Measurements from ENCODE around the gene AMZ1.
"Not testable (repeated sequence)": the region's sequence is repeated elsewhere in the genome, so short reads cannot be mapped to it uniquely, and the experiment has no call there.

AMZ1 gene

GRCh38 chr7:2723138-2723850 is 35.3 kb downstream of the AMZ1 start:
- DNase-seq (no peak), ATAC-seq (replicated peaks) (peak in 1 of 2 donors; percentile 12)
- Mint-ChIP-seq H3K4me3 (no peak overlapping the region), H3K36me3 (peaks cover 35 to 53% of the 10 kb centered on the region in 2 donors), H3K9me3 (peaks cover 0 to 5% of the 10 kb centered on the region in 2 donors), H3K27me3 (no peaks in the 10 kb centered on the region), H3K27ac (peak overlapping the region; percentile 37), H3K4me1 (peaks cover 28 to 42% of the 10 kb centered on the region in 2 donors)

DNA sequence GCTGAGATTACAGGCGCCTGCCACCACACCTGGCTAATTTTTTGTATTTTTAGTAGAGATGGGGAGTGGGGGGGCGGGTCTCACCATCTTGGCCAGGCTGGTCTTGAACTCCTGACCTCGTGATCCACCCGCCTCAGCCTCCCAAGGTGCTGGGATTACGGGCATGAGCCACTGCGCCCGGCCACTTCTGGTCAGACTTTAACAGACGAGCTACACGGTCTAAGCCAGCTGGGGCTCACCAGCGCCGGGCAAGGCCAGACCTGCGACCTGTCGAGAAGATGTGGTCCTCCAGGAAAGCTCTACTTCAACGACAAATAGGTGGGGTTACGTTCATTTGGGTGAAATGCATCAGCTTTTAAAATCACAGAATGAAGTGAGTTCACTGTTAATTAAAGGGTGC is 36.0 kb downstream of the AMZ1 start:
- ATAC-seq (replicated peaks); DNase-seq; H3K9me3 Mint-ChIP-seq; H3K27me3 Mint-ChIP-seq; H3K4me3 Mint-ChIP-seq; H3K27ac Mint-ChIP-seq: not testable (repeated sequence)
- Mint-ChIP-seq H3K4me1 (peaks cover 22 to 42% of the 10 kb centered on the region in 2 donors), H3K36me3 (peaks cover 37 to 51% of the 10 kb centered on the region in 2 donors)

- Mint-ChIP-seq H3K9me3 (peaks cover 0 to 5% of the 10 kb centered on the region in 2 donors), H3K4me3 (no peak overlapping the region), H3K27me3 (no peaks in the 10 kb centered on the region), H3K27ac (peak overlapping the region; percentile 9), H3K36me3 (peaks cover 37 to 55% of the 10 kb centered on the region in 2 donors), H3K4me1 (peaks cover 20 to 40% of the 10 kb centered on the region in 2 donors)
- ATAC-seq (replicated peaks) (no peak), DNase-seq (no peak)
Observed at GRCh38 chr7:2724453-2725177, 36.6 kb downstream of the AMZ1 start.

- no peak for DNase-seq
- ATAC-seq (replicated peaks) = no peak
- Mint-ChIP-seq H3K27me3 (no peaks in the 10 kb centered on the region), H3K27ac (no peak overlapping the region), H3K36me3 (peaks cover 40 to 59% of the 10 kb centered on the region in 2 donors), H3K4me1 (peaks cover 22 to 42% of the 10 kb centered on the region in 2 donors), H3K9me3 (peaks cover 0 to 5% of the 10 kb centered on the region in 2 donors), H3K4me3 (no peak overlapping the region)
Observed at GRCh38 chr7:2725178-2726105, 37.4 kb downstream of the AMZ1 start.

DNA sequence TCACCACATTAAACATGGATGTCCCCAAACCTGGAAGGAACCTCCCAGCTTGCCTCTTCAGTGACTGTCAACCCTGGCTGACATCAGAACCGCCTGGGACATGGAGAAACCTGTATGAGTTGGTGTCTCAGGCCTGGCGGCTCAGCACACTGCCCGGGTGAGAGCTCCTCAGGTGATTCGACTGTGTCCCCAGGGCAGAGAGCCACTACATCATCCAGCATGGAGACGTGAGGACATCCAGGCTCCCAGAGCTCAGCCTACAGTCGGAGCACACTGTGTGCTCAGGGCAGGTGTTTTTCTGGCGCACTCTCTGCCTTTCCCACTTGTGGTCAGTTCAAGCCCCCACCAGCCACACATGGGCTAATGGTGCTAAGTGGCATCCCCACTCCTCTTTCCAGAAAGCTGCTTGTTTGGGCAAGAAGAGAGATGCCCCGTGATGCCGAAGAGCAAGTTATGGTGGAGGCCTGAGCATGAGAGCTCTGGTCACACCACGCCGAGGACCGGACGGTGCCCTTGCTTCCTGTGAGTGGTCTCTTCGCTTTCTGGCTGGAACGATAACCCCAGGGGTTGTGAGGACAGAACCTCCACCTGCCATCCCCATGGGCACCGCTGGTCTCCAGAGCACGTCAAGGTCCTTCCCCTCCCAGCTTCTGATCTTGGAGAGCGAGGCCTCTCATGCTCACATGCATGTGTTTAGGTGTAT is 38.5 kb downstream of the AMZ1 start:
- no peak for ATAC-seq (replicated peaks)
- Mint-ChIP-seq H3K36me3 (peaks cover 40 to 59% of the 10 kb centered on the region in 2 donors), H3K9me3 (no peaks in the 10 kb centered on the region), H3K27ac (peak overlapping the region; percentile 31), H3K27me3 (no peaks in the 10 kb centered on the region), H3K4me1 (peaks cover 16 to 33% of the 10 kb centered on the region in 2 donors), H3K4me3 (no peak overlapping the region)
- DNase-seq = no peak

DNA sequence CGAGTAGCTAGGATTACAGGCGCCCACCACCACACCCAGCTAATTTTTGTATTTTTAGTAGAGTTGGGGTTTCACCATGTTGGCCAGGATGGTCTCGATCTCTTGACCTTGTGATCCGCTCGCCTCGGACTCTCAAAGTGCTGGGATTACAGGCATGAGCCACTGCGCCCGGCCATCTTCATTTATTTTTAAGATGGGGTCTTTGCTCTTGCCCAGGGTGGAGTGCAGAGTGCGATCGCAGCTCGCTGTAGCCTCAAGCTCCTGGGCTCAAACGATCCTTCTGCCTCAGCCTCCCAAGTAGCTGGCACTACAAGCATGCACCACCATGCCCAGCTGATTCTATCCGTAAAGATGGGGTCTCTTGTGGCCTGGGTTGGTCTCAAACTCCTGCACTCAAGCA is 39.2 kb downstream of the AMZ1 start:
- Mint-ChIP-seq H3K4me1 (peaks cover 16 to 38% of the 10 kb centered on the region in 2 donors), H3K36me3 (peaks cover 45 to 65% of the 10 kb centered on the region in 2 donors)
- ATAC-seq (replicated peaks); H3K27ac Mint-ChIP-seq; DNase-seq; H3K27me3 Mint-ChIP-seq; H3K4me3 Mint-ChIP-seq; H3K9me3 Mint-ChIP-seq: not testable (repeated sequence)

GRCh38 chr7:2728316-2729030 is 40.5 kb downstream of the AMZ1 start:
- H3K27me3 Mint-ChIP-seq = no peaks in the 10 kb centered on the region
- peaks cover 57 to 71% of the 10 kb centered on the region in 2 donors for H3K36me3 Mint-ChIP-seq
- no peak overlapping the region for H3K27ac Mint-ChIP-seq
- H3K4me3 Mint-ChIP-seq = no peak overlapping the region
- H3K4me1 Mint-ChIP-seq = peaks cover 19 to 45% of the 10 kb centered on the region in 2 donors
- ATAC-seq (replicated peaks) = peak; percentile 37 to 51
- no peak for DNase-seq
- peaks cover 2 to 3% of the 10 kb centered on the region in 2 donors for H3K9me3 Mint-ChIP-seq

DNA sequence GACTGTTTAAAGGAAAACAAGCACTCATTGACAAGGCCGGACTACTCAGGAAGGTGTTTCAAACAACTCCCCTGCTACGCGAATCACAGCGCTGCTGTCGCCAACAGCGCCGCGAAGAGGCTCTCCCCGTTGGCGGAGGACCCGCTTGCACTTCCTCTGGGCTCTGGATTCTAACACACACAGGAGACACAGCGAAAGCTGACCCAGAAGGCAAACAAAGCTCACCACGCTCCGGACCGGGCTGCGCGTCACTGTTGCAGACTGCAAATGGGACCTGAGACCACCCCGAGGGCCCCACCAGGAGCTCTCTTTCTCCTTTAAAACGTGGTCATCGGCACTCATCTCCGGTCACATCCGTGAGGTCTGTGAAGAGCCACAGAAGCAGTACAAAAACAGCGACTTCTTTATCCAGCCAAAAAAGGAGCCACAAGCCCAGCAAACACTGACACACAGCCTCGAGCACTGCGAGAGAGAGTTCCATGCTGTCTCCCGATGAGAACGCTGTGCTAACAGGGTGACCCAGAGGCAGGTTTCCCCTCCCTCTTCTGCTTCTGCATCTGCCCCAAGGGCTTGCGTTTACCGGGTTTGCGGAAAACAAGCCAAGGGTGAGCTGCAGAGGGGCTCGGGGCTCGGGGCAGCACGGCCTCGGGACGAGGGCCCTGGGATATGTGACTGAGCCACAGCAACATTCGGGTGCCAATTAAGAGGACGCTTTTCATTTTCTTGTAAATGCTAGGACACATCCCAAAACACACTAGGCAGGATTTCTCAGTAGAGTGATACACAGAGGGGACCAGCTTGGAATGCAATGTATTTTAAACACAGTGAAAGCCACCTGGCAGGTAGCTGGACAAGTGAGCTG is 41.3 kb downstream of the AMZ1 start:
- Mint-ChIP-seq H3K27ac (peak overlapping the region; percentile 51), H3K4me1 (peaks cover 23 to 48% of the 10 kb centered on the region in 2 donors), H3K36me3 (peaks cover 63 to 79% of the 10 kb centered on the region in 2 donors)

GRCh38 chr7:2729893-2730716 is 42.1 kb downstream of the AMZ1 start:
- ATAC-seq (replicated peaks) = no peak
- H3K36me3 Mint-ChIP-seq = peaks cover 63 to 84% of the 10 kb centered on the region in 2 donors
- no peak for DNase-seq
- H3K9me3 Mint-ChIP-seq = peaks cover 2 to 3% of the 10 kb centered on the region in 2 donors
- H3K27me3 Mint-ChIP-seq = no peaks in the 10 kb centered on the region
- H3K27ac Mint-ChIP-seq = peak overlapping the region; percentile 52
- H3K4me3 Mint-ChIP-seq = no peak overlapping the region
- H3K4me1 Mint-ChIP-seq = peaks cover 29 to 57% of the 10 kb centered on the region in 2 donors

More for the DNA sequence above, 41.3 kb downstream of the AMZ1 start:
- H3K9me3 Mint-ChIP-seq = peaks cover 2 to 3% of the 10 kb centered on the region in 2 donors
- no peak for ATAC-seq (replicated peaks)
- DNase-seq = no peak
- no peak overlapping the region for H3K4me3 Mint-ChIP-seq
- H3K27me3 Mint-ChIP-seq = no peaks in the 10 kb centered on the region

GRCh38 chr7:2730846-2731770 is 43.1 kb downstream of the AMZ1 start:
- H3K4me3 Mint-ChIP-seq = no peak overlapping the region
- H3K36me3 Mint-ChIP-seq = peaks cover 54 to 82% of the 10 kb centered on the region in 2 donors
- H3K27ac Mint-ChIP-seq = no peak overlapping the region
- ATAC-seq (replicated peaks) = no peak
- peaks cover 2 to 3% of the 10 kb centered on the region in 2 donors for H3K9me3 Mint-ChIP-seq
- H3K27me3 Mint-ChIP-seq = no peaks in the 10 kb centered on the region
- DNase-seq = no peak
- H3K4me1 Mint-ChIP-seq = peaks cover 38 to 67% of the 10 kb centered on the region in 2 donors

DNA sequence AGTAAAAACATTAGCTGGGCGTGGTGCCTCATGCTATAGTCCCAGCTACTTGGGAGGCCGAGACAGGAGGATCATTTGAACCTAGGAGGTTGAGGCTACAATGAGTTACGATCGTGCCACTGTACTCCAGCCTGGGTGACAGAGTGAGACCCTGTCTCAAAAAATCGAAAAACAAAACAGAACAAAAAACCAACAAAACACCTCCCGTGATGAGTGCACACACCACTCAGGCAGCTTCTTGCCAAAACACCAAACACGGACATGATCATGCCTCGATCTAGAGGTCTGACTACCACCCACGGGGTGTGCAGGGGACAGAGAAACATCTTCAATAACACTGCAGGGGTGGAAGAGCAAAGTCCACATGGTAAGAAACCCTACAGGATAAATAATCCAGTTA is 44.4 kb downstream of the AMZ1 start:
- DNase-seq (no peak), ATAC-seq (replicated peaks) (no peak)
- Mint-ChIP-seq H3K4me1 (peaks cover 47 to 79% of the 10 kb centered on the region in 2 donors), H3K9me3 (peaks cover 2 to 3% of the 10 kb centered on the region in 2 donors), H3K36me3 (peaks cover 48 to 78% of the 10 kb centered on the region in 2 donors), H3K27me3 (no peaks in the 10 kb centered on the region), H3K4me3 (no peak overlapping the region), H3K27ac (peak overlapping the region; percentile 77)
